NT2/D1 (cell line): Measurements from ENCODE around the gene MRTFB.

Experiments
- DNase-seq: peaks from one replicate; pipeline ENCODE4 v3.0.0-alpha.2; 2011; ENCODE audit warnings: low read depth, low spot score
- H3K27me3 ChIP-seq: 2 replicates; pipeline ENCODE4 v1.6.0; 2011; ENCODE audit warnings: mild to moderate bottlenecking; ENCODE audit not compliant: insufficient read length, insufficient read depth
- H3K36me3 ChIP-seq: 2 replicates; pipeline ENCODE4 v1.6.1; 2011; ENCODE audit warnings: mild to moderate bottlenecking, low read length, mixed read lengths; ENCODE audit not compliant: insufficient read depth, insufficient read length
- H3K4me1 ChIP-seq: 2 replicates; pipeline ENCODE4 v1.5.1; 2011; ENCODE audit not compliant: insufficient read depth, insufficient read length
- H3K4me3 ChIP-seq: 2 replicates; pipeline ENCODE4 v1.5.1; 2011; ENCODE audit warnings: low read depth; ENCODE audit not compliant: insufficient read length
- H3K9ac ChIP-seq: 2 replicates; pipeline ENCODE4 v1.6.0; 2011; ENCODE audit warnings: low read depth; ENCODE audit not compliant: insufficient read length
- H3K9me3 ChIP-seq: 2 replicates; pipeline ENCODE4 v1.5.1; 2011; ENCODE audit warnings: mild to moderate bottlenecking, low read length; ENCODE audit not compliant: insufficient read depth
- SUZ12 ChIP-seq: IDR thresholded peaks from 2 replicates; pipeline ENCODE4 v1.6.1; 2011; ENCODE audit not compliant: insufficient read length, insufficient read depth; ENCODE audit errors: extremely low read depth
- YY1 ChIP-seq: IDR thresholded peaks from 2 replicates; pipeline ENCODE4 v1.6.1; 2011; ENCODE audit not compliant: insufficient read length, insufficient read depth
- ZNF274 ChIP-seq: IDR thresholded peaks from 2 replicates; pipeline ENCODE4 v1.6.1; 2011; ENCODE audit warnings: mild to moderate bottlenecking, low read depth, low read length

MRTFB gene

GRCh38 chr16:14307527-14308367 is 236.6 kb downstream of the MRTFB start:
- Histone ChIP-seq H3K4me3 (no peak overlapping the region), H3K9me3 (no peaks in the 10 kb centered on the region), H3K9ac (peak overlapping the region; percentile 38)

GRCh38 chr16:14308368-14308723 is 237.2 kb downstream of the MRTFB start:
- H3K27me3 ChIP-seq, result peaks cover 19% of the 10 kb centered on the region
- TF ChIP-seq ZNF274 (no peak), SUZ12 (no peak), YY1 (no peak)
- H3K36me3 ChIP-seq, result no peaks in the 10 kb centered on the region
- peak overlapping the region; percentile 38 for H3K9ac ChIP-seq
- no peak for DNase-seq
- peaks cover 18% of the 10 kb centered on the region for H3K4me1 ChIP-seq
- no peaks in the 10 kb centered on the region for H3K9me3 ChIP-seq
- H3K4me3 ChIP-seq, result no peak overlapping the region

More at GRCh38 chr16:14307527-14308367, 236.6 kb downstream of the MRTFB start:
- TF ChIP-seq YY1, result no peak
- no peak for DNase-seq
- peaks cover 18% of the 10 kb centered on the region for H3K4me1 ChIP-seq
- H3K36me3 ChIP-seq, result no peaks in the 10 kb centered on the region
- peaks cover 24% of the 10 kb centered on the region for H3K27me3 ChIP-seq

- no peaks in the 10 kb centered on the region for H3K36me3 ChIP-seq
- H3K27me3 ChIP-seq, result peaks cover 10% of the 10 kb centered on the region
- H3K4me3 ChIP-seq, result no peak overlapping the region
- H3K9ac ChIP-seq, result no peak overlapping the region
- no peak for DNase-seq
- TF ChIP-seq SUZ12 (no peak), ZNF274 (no peak), YY1 (no peak)
- no peaks in the 10 kb centered on the region for H3K9me3 ChIP-seq
- H3K4me1 ChIP-seq, result peaks cover 18% of the 10 kb centered on the region
Measured at GRCh38 chr16:14309001-14309886, 238.1 kb downstream of the MRTFB start.

- TF ChIP-seq ZNF274 (no peak), YY1 (no peak), SUZ12 (no peak)
- no peak overlapping the region for H3K4me3 ChIP-seq
- no peaks in the 10 kb centered on the region for H3K36me3 ChIP-seq
- peaks cover 5% of the 10 kb centered on the region for H3K27me3 ChIP-seq
- H3K4me1 ChIP-seq, result peaks cover 18% of the 10 kb centered on the region
- DNase-seq, result no peak
- no peaks in the 10 kb centered on the region for H3K9me3 ChIP-seq
- H3K9ac ChIP-seq, result no peak overlapping the region
Measured at GRCh38 chr16:14309906-14310305, 238.8 kb downstream of the MRTFB start.

GRCh38 chr16:14310519-14310991 is 239.4 kb downstream of the MRTFB start:
- DNase-seq, result no peak

GRCh38 chr16:14314116-14314515 is 243.0 kb downstream of the MRTFB start:
- no peak overlapping the region for H3K9ac ChIP-seq

More at GRCh38 chr16:14310519-14310991, 239.4 kb downstream of the MRTFB start:
- Histone ChIP-seq H3K9me3 (no peaks in the 10 kb centered on the region), H3K9ac (peak overlapping the region; percentile 51), H3K27me3 (no peaks in the 10 kb centered on the region), H3K36me3 (no peaks in the 10 kb centered on the region), H3K4me3 (no peak overlapping the region), H3K4me1 (peaks cover 18% of the 10 kb centered on the region)
- no peak for TF ChIP-seq SUZ12
- no peak for TF ChIP-seq YY1
- no peak for TF ChIP-seq ZNF274

More at GRCh38 chr16:14314116-14314515, 243.0 kb downstream of the MRTFB start:
- Histone ChIP-seq H3K27me3 (no peaks in the 10 kb centered on the region), H3K4me1 (peaks cover 5% of the 10 kb centered on the region), H3K36me3 (no peaks in the 10 kb centered on the region), H3K4me3 (no peak overlapping the region), H3K9me3 (no peaks in the 10 kb centered on the region)
- TF ChIP-seq YY1, result no peak
- no peak for TF ChIP-seq SUZ12
- TF ChIP-seq ZNF274, result no peak
- no peak for DNase-seq
